ENCODE data around the gene PSMC3.
A peak's percentile ranks its signal among the peaks of the same experiment; 100 is the strongest.

The PSMC3 gene

DNA sequence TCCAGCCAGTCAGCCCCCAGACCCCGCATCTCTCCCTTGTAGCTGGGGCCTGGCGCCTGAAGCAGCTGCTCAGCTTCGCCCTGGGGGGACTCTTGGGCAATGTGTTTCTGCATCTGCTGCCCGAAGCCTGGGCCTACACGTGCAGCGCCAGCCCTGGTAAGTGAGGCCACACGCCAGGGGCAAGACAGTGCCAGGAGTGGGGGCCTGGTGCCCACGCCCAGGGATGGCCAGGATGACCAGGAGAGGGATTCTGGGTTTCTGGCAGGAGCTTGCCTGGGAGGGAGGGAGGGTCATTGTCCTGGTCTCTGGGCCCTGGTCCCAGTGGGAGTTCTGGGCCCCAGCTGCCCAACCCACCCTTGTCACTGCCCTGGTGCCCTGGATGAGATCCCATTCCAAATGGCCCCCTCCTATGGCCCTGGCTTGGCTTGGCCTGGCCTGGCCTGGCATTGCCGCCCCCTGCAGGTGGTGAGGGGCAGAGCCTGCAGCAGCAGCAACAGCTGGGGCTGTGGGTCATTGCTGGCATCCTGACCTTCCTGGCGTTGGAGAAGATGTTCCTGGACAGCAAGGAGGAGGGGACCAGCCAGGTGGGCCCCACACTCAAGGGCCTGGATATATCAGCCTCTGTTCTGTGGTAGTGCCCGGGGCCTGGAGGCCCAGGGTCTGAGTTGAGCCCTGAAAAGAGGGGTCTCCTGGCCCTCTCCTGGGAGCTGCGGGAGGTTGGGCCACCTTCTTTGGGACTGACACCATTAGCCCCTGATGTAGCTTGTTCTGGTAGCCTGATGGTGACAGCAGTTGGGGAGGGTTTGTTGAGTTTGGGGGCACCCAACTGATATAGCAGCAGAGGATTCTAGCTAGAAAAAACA lies 14.1 kb downstream of the PSMC3 start:
- peak; percentile 62 for DNase-seq

DNA sequence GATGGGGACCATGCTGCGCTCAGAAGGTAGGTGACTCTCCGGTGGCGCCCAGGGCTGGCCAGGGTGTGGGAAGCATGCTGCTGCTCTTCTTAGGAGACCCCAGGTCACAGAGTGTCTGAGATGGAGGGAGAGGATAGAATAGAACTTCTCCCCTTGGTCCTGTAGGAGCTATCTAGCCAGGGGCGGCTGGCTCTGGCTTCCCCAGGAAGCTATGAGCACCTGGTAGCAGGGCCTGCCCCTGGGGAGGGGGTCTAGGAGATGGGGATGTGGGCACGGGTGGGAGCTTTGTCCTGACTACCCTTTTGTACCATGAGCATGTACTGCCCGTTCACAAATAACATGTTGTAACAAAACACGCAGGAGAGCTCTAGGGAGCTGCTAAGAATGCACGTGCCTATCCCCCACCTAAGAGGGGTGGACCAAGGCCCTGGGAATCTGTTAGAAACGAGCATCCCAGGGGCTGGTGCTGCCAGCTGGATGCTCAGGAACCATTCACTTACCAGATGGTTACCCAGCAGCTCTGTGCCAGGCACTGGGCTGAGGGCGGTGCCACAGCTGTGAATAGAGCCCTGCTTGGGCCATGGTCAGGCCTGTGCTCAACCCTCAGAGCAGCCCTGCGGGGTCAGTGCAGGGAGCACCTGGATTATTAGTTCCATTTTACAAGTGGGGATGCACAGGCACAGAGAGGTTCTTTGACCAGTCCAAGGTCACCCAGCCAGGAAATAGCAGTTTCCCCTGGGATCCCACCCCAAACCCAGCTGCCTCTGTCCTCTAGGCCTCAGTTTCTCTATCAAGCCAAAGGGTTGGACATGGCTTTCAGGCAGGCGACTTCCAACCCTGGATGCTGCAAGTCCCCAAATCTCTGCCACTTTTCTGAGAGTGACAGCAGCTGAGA lies 15.6 kb downstream of the PSMC3 start:
- DNase-seq: no peak

DNA sequence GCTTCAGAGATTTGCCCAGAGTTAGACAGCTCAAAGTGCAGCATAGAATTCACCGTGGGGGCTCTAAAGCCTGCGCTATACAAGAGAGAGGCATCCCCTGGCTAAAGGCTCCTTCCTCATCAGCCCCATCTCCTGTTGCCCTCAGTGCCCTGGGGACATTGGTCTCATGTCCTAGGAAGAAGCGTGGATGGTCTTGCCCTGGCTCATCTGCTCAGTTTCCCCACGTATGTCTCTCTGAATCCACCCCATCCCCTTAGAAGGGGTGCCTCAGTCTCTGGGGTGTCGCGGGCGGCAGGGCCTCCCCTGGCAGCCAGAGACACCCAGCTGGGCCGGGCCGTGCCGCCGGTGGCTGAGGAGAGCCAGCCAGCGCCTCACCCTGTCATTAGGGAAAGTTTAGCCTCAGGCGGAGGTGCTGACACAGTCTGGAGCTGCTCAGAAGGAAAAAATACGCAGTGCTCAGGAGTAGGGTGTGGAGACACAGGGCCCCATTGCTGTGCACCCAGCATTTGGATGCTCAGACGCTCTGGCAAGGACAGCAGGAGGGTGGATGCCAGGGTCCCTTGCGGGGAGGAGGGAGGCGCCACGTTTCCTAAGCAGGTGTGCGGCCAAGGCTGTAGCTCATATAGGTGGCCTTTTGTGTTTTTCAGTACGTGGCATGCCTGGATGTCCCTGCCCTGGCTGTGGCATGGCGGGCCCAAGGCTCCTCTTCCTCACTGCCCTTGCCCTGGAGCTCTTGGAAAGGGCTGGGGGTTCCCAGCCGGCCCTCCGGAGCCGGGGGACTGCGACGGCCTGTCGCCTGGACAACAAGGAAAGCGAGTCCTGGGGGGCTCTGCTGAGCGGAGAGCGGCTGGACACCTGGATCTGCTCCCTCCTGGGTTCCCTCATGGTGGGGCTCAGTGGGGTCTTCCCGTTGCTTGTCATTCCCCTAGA lies 16.5 kb downstream of the PSMC3 start:
- DNase-seq: no peak

DNA sequence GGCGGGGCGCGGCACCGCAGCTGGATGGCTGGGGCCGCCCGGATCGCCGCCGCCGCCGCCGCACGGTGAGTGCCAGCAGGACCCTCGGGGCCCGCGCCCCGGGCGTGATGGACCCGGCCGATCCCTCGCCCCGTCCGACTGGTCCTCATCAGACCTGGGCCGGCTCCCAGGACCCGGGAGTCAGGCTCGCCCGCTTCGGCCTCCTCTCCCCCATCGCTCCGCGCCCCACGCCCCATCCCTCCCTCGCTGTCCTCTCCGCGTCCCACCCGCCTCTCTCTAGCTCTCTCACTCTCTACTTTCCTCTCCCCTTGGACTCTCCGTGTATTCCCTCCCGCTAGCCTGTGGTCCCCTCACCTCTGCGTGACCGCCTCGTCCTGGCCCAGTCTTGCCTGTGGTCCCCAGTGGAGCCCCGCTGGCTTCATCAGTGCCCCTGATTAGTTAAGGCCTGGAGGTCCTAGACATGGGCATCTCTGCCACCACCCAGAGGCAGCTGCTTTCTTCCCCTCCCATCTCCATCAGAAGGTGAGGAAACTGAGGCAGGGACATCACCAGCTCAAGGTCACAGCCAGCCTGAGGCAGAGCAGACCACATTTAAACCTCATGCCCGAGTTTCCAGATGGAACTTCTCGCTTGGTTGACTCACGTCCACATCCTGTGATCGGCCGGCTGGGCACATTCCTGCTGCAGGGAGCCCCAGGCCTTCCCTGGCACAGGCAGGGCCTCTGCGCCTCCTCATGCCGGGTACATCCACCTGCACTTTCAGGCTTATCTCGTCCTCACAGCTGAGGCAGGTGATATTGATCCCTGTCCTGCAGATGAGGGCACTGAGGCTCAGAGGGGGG lies 17.4 kb downstream of the PSMC3 start:
- no peak for DNase-seq

DNA sequence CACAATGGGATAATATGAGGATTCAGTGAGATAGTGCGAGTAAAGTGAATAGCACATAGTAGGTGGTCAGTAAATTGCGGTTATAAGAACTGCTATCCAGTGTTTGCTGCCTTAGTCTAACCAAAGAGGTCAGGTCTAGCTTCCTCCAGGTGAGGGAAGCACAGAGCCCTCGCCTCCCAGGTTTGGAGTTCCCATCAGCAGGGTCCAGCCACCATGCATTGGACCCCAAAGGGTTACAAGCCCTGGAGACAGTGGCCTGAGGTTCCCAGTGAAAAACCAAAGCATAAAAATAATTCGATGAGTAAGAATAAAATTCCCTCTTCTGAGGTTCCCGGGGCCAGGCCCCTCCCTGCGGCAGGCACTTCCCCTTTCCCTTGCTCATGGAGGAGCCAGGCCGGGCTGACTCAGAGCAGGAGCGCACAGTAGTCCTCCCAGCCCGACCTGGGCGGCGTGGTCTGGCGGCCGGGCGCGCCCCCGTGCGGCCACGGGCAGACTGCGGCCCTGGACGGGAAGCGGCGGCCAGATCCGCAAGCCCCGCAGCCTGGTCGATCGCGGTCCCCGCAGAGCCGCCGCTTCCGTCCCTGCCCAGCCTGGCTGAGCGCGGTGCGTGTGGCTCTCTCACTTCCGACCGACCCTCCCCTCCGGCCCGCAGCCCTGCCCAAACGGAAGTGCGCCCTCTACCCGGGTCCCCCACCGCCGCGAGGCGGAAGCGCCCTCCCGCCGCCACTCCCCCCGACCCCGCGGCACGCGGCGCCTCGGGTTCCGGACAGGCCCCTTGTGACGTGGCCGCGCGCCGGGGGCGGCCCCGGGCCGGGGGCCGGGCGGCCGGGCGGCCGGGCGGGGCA lies 18.3 kb downstream of the PSMC3 start, which contains the start of gene SLC39A13:
Gene SLC39A13 (plus strand): TSS at position 845 of the 845 bp plus-strand sequence. CDS start 1,505 bp downstream, outside the sequence.
- DNase-seq: peak; percentile 92 to 95

DNA sequence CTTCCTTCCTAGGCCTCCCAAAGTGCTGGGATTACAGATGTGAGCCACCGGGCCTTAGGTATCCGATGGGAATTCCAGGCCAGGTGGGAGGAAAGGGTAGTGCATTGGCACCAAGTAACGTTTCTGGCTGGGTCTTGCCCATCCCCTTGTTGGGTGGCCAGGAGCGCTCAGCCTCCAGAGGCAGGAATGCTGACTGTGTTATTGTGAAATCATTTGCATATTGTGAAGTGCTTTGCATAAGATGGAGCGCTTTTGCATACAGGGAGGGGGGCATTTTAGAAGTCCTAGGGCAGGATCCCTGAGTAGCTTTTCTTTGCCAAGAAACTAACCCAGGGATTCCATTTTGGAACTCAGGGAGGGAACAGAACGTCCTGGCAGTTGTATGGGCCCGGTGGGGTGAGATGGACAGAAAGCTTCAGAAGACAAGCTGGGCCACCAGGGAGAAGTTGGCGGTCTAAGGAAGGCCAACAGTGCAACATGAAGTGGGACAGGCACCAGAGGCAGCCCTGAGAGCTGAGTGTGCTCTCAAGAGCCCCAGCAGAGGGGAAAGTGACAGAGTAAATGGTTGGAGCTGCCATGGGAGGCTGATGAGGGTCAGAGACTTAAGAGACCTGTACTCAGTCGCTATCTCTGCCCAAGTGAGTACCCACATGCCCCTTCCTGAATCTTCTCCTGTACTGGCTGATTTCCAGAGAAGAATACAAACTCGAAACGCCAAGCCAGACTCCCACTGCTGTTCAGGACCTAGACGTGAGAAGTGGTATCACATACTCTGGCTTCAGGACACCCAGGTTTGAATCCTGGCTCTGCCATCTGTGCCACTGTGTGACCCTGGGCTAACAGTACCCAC lies 19.1 kb downstream of the PSMC3 start:
- DNase-seq: no peak

DNA sequence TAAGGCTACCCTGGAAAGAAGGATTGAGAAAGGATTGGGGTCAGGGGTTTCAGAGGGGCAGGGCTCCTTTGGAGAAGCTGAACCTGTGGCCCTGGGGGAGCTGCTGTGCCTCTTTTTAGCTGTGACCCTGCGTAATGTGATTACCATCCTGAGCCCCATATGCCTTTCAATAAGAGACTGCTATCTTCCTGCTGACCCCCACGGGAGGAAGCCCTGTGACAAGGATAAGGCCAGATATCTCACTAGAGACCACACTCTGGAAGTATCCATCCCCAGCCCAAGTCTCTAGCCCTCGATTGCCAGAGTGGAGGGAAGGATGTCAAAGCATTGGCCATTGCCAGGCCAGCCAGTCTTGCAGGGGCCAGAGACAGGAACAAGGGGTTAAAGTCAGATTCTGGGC lies 22.7 kb downstream of the PSMC3 start:
- DNase-seq: no peak

DNA sequence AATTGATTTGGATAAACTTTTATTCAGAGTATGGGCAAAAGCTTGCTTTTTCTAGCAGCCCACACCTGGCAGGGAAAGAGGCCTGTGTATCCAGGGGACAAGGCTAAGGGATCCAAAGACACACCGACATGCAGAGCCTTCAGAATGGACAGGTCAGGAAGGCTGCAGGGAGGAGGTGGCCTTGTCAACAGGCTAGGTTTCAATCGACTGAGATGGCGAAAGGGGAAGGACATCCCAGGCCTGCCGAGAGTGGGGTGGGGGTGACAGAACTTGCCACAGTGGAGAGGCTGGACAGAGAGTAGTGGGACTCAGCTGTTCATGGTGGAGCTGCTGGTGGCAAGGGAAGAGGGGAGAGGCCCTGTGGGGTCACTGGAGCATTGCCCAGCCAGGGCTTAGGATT lies 23.1 kb downstream of the PSMC3 start:
- no peak for DNase-seq

DNA sequence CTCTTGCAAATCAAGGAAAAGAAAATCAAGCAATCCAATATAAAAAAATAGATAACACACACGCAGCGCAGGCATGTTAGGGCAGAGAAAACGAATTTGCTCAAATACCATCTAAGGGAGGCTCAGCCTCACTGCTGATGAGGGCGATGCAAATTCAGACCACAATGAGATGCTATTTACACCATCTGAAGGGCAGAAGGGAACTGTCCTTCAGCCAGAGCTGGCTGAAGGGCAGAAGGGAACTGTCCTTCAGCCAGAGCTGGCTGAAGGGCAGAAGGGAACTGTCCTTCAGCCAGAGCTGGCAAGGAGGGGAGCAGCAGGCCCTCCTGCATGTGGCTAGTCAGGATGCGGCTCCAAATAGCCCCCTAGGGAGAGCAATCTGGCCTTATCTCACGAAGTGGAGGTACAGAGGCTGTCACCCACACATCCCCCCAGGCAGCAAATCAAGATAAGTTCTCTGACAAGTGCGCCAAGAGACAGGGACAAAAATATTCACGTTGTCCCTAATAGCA lies 25.4 kb downstream of the PSMC3 start:
- DNase-seq: no peak

DNA sequence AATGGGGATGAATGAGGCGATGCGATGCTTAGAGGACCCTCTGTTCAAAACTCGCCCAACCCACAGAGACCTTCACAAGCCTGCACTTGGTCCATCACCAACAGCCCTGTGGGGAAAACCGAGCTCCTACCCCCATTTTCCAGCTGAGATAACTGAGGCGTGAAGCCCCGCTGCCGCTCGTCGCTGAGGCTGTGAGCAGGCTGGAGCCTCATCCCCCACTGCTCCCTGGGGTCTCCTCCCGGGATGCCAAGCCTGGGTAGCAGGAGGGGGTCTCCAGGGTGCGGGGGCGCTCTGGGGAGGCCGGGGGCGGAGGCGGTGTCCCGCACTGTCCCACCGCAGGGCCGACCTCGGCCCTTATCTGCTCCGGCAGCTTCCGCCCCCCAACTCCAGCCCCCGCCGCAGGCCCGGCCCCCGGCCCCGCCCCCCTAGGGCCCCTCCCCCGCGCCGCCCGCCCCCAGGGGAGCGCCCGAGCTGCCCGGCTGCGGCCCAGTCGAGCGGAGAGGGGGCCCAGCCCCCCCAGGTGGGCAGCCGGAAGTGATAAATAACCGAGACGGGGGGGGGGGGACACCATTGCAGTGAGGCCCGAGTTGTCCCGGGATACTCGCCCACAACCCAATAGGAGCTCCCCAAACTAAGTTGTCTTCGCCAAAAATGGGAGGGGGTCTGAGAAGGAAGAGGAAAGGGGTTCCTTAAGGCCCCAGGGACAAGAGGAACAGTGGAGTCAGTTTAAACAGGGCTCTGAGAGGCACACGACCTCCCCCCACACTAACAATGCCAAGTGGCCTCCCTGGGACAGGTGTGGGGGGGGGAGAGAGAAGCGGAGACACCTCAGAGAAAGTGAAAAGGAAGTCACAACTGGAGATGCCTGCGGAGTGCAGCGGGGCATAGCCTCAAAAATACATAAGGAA lies 26.1 kb downstream of the PSMC3 start:
- no peak for DNase-seq

DNA sequence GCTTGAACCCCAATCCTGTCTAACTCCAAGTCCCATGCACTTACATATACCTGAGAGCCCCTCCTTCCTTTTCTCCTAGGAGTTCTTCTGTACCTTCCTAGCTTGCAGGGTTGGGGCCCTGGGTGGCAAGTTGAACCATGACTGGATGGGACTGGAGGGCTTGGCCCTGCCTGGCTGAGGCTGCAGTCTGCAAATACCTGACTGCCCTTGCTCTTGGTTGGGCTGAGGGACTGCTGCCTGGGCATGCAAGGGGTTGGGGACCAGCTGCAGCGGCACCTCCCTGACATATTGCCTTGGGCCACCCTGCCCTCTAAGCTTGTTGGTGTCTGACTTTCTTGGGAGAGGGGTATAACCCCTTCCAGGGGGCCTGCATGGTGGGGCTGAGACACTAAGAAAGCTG lies 27.7 kb downstream of the PSMC3 start:
- DNase-seq: no peak

DNA sequence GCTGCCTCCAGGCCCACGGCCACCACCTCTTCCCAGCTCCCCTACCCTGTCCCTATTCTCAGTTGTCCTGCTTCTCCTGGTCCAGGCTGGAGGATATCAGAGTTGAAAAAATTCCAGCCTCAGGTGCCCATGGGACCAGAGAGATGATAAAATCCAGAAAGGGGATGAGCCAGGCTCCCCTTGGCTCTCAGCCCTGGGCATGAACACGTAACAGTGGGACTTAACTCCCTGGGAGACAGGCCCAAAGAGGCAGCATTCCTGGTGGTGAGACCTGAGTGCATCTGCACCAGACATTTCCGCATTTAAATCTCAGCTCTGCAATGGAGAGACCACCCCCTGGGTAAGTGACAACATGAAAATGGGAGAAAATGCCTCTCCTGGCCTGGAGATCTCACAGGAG lies 28.2 kb downstream of the PSMC3 start:
- DNase-seq: no peak

DNA sequence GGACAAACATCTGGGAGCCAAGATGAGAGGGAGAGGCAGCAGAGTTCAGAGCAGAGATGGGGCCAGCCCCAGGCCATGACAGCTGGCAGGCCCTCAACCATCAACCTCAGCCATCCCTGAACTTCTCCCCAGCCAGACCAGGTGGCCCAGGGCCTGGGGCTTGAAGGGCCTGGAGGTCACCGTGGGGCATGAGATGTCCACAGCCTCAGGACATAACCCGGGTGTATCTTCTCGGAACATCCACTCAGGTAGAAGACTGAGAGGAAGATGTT lies 30.3 kb downstream of the PSMC3 start:
- DNase-seq: no peak

DNA sequence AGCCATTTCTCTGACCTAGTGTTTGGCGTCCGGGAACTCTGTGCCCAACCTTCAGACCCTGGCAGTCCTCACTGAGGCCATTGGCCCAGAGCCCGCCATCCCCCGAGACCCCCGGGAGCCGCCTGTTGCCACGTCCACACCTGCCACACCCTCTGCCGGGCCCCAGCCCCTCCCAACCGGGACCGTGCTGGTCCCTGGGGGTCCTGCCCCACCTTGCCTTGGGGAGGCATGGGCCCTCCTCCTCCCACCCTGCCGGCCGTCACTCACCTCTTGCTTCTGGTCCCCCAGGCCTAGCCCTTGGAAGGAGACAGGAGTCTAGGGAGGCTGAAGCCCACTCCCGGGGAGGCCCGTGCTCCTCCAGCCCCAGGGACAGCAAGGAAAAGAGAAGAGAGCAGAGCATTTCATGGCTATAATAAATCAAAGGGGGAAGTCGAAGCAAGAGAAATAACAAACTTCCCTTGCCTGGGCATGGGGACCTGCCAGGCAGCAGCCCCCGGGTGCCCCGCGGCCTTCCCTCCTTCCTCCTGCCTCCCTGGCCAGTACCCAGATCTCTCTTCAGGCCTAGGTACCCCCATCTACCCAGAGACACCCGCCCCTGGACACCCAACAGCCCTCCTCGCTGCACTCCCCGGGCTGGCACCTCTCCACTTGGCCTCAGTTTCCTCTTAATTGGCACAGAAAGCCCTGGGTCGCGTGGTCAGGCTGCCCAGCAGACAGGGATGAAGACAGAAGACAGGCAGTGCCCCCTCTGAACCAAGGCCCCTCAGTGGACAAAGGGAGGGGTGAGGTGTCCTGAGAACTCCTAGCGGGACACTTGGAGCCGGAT lies 30.8 kb downstream of the PSMC3 start:
- DNase-seq: no peak

DNA sequence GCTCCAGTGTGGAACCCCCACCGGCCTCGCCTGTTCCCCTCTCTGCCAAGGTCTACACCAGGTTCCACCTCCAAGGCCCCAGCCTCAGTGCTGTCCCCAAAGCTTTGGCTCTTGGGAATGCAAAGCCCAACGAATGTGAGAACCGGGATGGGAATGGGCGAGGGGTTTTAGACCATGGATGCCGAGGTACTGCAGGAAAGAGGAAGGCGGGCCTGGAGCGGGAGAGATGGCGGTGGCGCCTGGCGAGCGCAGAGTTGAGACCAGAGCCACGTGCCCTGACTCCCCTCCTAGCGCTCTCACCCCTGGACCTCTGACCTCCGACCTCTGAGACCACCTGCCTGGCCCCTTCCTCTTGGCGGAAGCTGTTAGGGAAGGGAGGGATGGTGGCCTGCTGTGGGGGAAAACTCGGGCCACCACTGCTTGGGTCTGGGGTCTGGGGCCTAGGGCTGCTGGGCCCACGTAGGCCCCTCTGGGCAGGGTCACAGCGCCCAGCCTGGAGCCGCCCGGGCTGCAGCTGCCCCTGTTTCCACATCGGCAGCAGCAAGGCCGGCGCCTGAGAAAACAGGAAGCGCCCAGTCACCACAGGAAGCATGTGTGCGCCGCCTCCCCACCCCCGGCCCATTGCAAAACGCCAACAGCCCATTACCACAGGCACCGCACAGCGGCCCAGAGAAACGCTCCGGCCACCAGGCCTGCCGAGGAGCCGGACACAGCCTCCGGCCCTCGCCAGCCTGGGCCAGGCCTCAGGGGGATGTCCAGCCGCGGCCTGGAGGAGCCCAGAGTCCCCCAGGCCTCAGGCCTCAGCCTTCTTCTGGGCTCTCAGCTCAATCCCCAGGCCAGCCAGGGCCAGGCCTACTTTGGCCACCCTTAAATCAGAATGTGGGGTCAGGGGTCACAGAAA lies 31.7 kb downstream of the PSMC3 start:
- peak in 1 of 2 donors; percentile 40 for DNase-seq

DNA sequence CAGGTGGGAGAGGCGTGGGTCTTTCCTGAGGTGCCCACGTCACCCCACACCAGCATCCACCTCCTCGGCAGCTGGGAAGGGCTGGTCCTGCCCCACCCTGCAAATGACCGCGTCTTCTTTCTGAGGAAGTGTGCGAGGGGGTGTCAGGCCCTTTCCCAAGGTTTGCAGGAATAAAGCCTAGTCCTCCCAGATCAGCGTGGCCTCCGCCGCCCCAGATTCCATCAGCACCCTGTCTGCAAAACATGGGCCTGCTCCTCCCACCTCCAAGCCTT lies 32.3 kb downstream of the PSMC3 start:
- DNase-seq: no peak
